Esophagus muscularis mucosa (tissue), 4 donors: ENCODE results near the gene LTBP1. TPM values are rescaled to one million over a fixed set of nuclear protein-coding genes. Genes with fewer than 3 reads are reported as not detected.

Source experiments
- DNase-seq: peaks from one replicate; pipeline ENCODE4 v3.0.0-alpha.2; 2017; ENCODE audit errors: extremely low spot score
- H3K27ac ChIP-seq, 4 donors: fragments of 200-600 bp; sonication (generic); replicated peaks in 1 of 4; 1 replicate in 3 of 4; 2 replicates in 1 of 4; pipeline ENCODE4 v1.5.1; 2016 to 2019; ENCODE audit warnings: mild to moderate bottlenecking in 1 of 4
- H3K27me3 ChIP-seq, 4 donors: fragments of 200-600 bp; sonication (generic); one replicate each; pipeline versions ENCODE4 v1.5.1 to v1.6.0; 2016 to 2019
- H3K36me3 ChIP-seq, 4 donors: fragments of 200-600 bp; sonication (generic); one replicate each; pipeline ENCODE4 v1.5.1; 2016 to 2019
- H3K4me1 ChIP-seq, 4 donors: fragments of 200-600 bp; sonication (generic); one replicate each; pipeline ENCODE4 v1.5.1; 2016 to 2019
- H3K4me3 ChIP-seq, 4 donors: fragments of 200-600 bp; sonication (generic); 1 replicate in 2 of 4; 2 replicates in 2 of 4; pipeline ENCODE4 v1.5.1; 2016 to 2019; ENCODE audit warnings: mild to moderate bottlenecking in 4 of 4, moderate library complexity in 1 of 4
- H3K9me3 ChIP-seq, 4 donors: fragments of 200-600 bp; sonication (generic); 1 replicate in 3 of 4; 2 replicates in 1 of 4; pipeline ENCODE4 v1.5.1; 2016 to 2019
- EP300 ChIP-seq: sonication (generic); formaldehyde crosslinking; IDR thresholded peaks from one replicate; pipeline ENCODE4 v1.6.1; 2017; ENCODE audit warnings: antibody characterized with exemption
- POLR2A ChIP-seq: fragments of 450-650 bp; IDR thresholded peaks from one replicate; pipeline ENCODE4 v1.6.1; 2017; ENCODE audit warnings: antibody characterized with exemption, moderate library complexity, mild to moderate bottlenecking, low read depth
- POLR2AphosphoS5 ChIP-seq, 2 donors: sonication (generic); formaldehyde crosslinking; IDR thresholded peaks; one replicate each; pipeline ENCODE4 v1.6.1; 2017; ENCODE audit warnings: antibody characterized with exemption in 2 of 2
- WGBS: methylation state at CpG from one replicate; pipeline ENCODE4 v1.1.5; 2018; 5-methylcytosine and 5-hydroxymethylcytosine counted together
- intact Hi-C: fragments of 100-400 bp; cut with DNase I; formaldehyde crosslinking; loops from one replicate; pipeline ENCODE4 v1.15.1; 2023
- total RNA-seq, 4 donors: library from RNA; depleted of rRNA; stranded (reverse); fragments of >200 nt; gene quantifications; one replicate each; pipeline versions ENCODE4 v1.1.0 to v1.2.1, GENCODE V29; 2016
- TF ChIP-seq, protein P1 (sequence below), 3 experiments: fragments of 200-600 bp in 2 of 3; fragments of 450-650 bp in 1 of 3; sonication (generic) in 2 of 3; IDR thresholded peaks; one replicate each; pipeline ENCODE4 v1.5.1; 2017 to 2019; ENCODE audit warnings: antibody characterized with exemption in 3 of 3, mild to moderate bottlenecking in 2 of 3, moderate library complexity in 1 of 3

LTBP1 gene
- total RNA-seq, 4 donors from 2014 or later = 254 to 465 (median 368) TPM

DNA sequence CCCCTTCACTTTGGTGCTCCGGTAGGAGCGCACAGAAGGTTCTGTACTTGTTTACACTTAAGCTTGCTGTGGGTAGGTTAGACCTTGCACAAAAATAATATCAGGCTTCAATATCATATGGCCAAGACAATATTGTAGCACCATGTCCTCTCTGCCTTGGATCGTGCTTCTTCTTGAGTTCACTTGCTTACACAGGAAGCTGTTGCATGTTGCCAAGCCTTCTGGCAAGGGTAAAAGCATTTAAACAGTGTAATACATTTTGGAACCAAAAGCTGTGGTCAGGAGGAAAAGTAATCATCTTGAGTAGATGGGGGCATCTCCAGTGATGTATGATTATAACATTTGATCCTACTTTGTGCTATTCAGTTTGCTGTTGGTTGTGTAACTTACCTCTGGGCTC, 197.5 kb downstream of the LTBP1 start:
- H3K9me3 ChIP-seq = no peaks in the 10 kb centered on the region
- H3K4me1 ChIP-seq = peaks cover 33 to 98% (median 95%) of the 10 kb centered on the region in 4 donors
- peaks cover 0 to 25% (median 3%) of the 10 kb centered on the region in 4 donors for H3K36me3 ChIP-seq
- peak in 1 of 2 donors; percentile 40 for TF ChIP-seq POLR2AphosphoS5 (IDR thresholded peaks at IDR 0.05)
- TF ChIP-seq EP300 = no peak
- TF ChIP-seq, protein P1, sequence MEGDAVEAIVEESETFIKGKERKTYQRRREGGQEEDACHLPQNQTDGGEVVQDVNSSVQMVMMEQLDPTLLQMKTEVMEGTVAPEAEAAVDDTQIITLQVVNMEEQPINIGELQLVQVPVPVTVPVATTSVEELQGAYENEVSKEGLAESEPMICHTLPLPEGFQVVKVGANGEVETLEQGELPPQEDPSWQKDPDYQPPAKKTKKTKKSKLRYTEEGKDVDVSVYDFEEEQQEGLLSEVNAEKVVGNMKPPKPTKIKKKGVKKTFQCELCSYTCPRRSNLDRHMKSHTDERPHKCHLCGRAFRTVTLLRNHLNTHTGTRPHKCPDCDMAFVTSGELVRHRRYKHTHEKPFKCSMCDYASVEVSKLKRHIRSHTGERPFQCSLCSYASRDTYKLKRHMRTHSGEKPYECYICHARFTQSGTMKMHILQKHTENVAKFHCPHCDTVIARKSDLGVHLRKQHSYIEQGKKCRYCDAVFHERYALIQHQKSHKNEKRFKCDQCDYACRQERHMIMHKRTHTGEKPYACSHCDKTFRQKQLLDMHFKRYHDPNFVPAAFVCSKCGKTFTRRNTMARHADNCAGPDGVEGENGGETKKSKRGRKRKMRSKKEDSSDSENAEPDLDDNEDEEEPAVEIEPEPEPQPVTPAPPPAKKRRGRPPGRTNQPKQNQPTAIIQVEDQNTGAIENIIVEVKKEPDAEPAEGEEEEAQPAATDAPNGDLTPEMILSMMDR (IDR thresholded peaks at IDR 0.05) = no peak
- no peak for TF ChIP-seq POLR2A
- intact Hi-C loops = no loop called here
- WGBS = 69% methylated on average over 3 of the region's 3 CpGs
- peak overlapping the region; percentile 70 to 77 (median 75) for H3K27ac ChIP-seq
- no peaks in the 10 kb centered on the region for H3K27me3 ChIP-seq
- DNase-seq = no peak
- H3K4me3 ChIP-seq = no peak overlapping the region

DNA sequence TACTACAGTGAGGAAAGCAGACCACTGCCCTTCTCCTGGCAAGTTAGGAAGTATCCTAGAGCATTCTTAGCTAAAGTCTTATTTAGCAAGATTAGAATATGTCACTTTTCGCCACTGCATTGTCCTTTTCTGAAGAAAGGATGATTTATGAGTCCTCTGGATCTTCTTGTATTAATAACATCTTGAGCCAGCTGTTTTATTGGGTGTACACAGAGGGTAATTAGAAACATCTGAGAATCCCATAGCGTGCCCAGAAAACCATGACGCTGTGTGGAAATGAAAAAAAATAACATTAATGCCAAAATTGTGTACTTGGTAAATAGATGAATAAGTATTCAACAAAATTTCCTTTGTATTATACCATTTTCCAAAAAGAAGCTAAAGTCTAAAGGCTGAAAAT, 198.7 kb downstream of the LTBP1 start:
- intact Hi-C loops = no loop called here
- DNase-seq = no peak
- Histone ChIP-seq H3K4me3 (no peak overlapping the region), H3K36me3 (peaks cover 0 to 25% (median 3%) of the 10 kb centered on the region in 4 donors), H3K9me3 (no peaks in the 10 kb centered on the region), H3K27me3 (no peaks in the 10 kb centered on the region), H3K27ac (peak overlapping the region; percentile 69 to 77 (median 73)), H3K4me1 (peaks cover 29 to 98% (median 95%) of the 10 kb centered on the region in 4 donors)
- TF ChIP-seq EP300 (no peak), POLR2A (no peak), POLR2AphosphoS5 (IDR thresholded peaks at IDR 0.05) (no peak)
- TF ChIP-seq, protein P1 (IDR thresholded peaks at IDR 0.05) = no peak
- 62% methylated on average over 3 of the region's 3 CpGs for WGBS

DNA sequence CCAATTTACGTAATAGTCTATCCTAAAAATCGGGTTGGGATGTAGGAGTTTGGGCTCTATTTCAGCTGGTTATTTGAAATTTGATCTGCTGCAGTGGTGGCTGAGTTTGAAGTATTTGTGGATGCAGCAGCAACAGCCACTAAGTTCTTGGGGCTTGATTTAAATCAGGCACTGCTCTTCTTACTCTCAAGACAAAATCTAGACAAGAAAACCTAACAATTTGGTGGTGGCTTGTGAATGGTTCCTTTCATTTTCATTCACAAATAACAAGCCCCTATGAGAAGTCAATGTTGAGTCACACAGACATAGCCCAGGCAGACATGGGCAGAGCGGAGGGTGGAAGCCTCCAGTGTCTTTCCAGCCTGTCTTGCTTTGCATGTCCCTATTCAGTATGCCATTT, 199.3 kb downstream of the LTBP1 start:
- H3K4me3 ChIP-seq = no peak overlapping the region
- peaks cover 0 to 25% (median 3%) of the 10 kb centered on the region in 4 donors for H3K36me3 ChIP-seq
- no peak for DNase-seq
- 70% methylated on average over 3 of the region's 3 CpGs for WGBS
- H3K27me3 ChIP-seq = no peaks in the 10 kb centered on the region
- TF ChIP-seq, protein P1 (IDR thresholded peaks at IDR 0.05) = no peak
- TF ChIP-seq POLR2AphosphoS5 (IDR thresholded peaks at IDR 0.05) (no peak), POLR2A (no peak), EP300 (no peak)
- peak overlapping the region; percentile 69 to 77 (median 73) for H3K27ac ChIP-seq
- peaks cover 29 to 94% (median 90%) of the 10 kb centered on the region in 4 donors for H3K4me1 ChIP-seq
- H3K9me3 ChIP-seq = no peaks in the 10 kb centered on the region
- intact Hi-C loops = no loop called here

DNA sequence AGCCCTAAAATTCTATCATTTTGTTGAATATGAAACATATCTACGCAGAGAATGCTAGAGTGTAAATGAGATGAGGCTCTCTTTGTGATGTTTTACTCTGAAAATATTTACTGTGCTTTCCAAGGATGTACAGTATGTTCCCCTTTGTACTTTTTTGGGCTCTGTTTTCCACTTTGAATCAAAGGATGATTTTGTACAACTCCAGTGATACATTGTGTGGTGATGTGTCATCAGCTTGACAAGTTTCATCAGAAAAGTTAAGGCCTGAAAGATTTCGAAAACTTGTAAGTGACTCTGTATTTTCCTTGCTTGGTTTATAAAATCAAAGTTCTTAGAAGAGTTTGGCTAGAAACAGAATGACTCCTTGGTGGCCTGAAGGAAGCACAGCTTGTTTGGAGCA, 206.3 kb downstream of the LTBP1 start:
- Histone ChIP-seq H3K27me3 (no peaks in the 10 kb centered on the region), H3K9me3 (no peaks in the 10 kb centered on the region), H3K4me3 (no peak overlapping the region), H3K27ac (peak overlapping the region; percentile 66 to 79 (median 74)), H3K4me1 (peaks cover 11 to 79% (median 66%) of the 10 kb centered on the region in 4 donors), H3K36me3 (peaks cover 0 to 8% (median 3%) of the 10 kb centered on the region in 4 donors)
- no peak for DNase-seq
- WGBS = 70% methylated on average over 2 of the region's 2 CpGs
- intact Hi-C loops = no loop called here
- peak in 1 of 2 donors; percentile 81 for TF ChIP-seq POLR2AphosphoS5 (IDR thresholded peaks at IDR 0.05)
- TF ChIP-seq POLR2A = no peak
- peak; percentile 73 for TF ChIP-seq EP300
- TF ChIP-seq, protein P1 (IDR thresholded peaks at IDR 0.05) = no peak

DNA sequence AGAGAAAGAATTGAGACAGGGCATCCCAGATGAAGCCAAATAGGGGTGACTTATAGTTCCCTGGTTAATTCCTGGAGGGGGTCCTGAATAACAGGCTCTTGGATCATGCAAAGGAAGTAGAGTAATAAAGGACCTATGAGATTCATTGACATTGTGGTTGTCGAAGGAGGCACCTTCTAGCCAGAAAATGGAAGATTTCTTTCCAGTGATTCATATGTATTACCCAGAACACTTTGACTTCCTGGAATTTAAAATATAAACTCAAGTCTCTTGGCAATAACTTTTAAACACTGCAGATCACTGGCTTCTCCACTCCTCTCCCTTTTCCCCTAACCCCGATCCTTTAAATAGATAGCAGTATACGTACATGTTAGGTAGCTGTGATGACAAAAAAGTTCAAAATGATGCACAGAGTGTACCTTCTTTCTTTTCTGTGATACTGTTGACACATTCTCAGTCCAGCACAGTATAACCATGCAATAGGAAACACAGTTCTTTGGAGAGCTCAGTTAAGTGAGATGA, 211.8 kb downstream of the LTBP1 start:
- Histone ChIP-seq H3K36me3 (peaks cover 0 to 3% (median 0%) of the 10 kb centered on the region in 4 donors), H3K27me3 (no peaks in the 10 kb centered on the region), H3K4me1 (peaks cover 15 to 74% (median 60%) of the 10 kb centered on the region in 4 donors), H3K4me3 (peak overlapping the region in 1 of 4 donors; percentile 4), H3K9me3 (no peaks in the 10 kb centered on the region), H3K27ac (peak overlapping the region; percentile 78 to 84 (median 82))
- WGBS = 32% methylated on average over 3 of the region's 3 CpGs
- no peak for DNase-seq
- TF ChIP-seq POLR2A (no peak), EP300 (peak; percentile 91), POLR2AphosphoS5 (IDR thresholded peaks at IDR 0.05) (peak; percentile 25 to 87)
- TF ChIP-seq, protein P1 (IDR thresholded peaks at IDR 0.05) = no peak
- intact Hi-C loops = loop anchor here (5.0 kb wide), 1 partner anchor 119 kb away; no protein-coding TSS in a partner anchor
